Endothelial cell of umbilical vein (primary cell): ENCODE results near the gene RIC8B. TPM values are rescaled to one million over a fixed set of nuclear protein-coding genes. Genes with fewer than 3 reads are reported as not detected.

Source experiments
- BruUV-seq: library from RNA; stranded (reverse); fragments of 400-500 nt; replicated peaks from 2 replicates; lab custom pipeline; 2021; lab: Mats Ljungman, UMichigan
- CTCF ChIA-PET: fragments of 300-600, 350-600 bp; sonication (Branson Sonifier 250); formaldehyde crosslinking; loops from one replicate; lab custom pipeline; 2021; ENCODE audit warnings: antibody characterized with exemption, inconsistent platforms; lab: Charles Lee
- POLR2A ChIA-PET: fragments of 300-600, 350-600 bp; sonication (Branson Sonifier 250); formaldehyde crosslinking; loops from one replicate; lab custom pipeline; 2021; ENCODE audit warnings: antibody characterized with exemption, inconsistent platforms; lab: Charles Lee
- DNase-seq: peaks from one replicate; pipeline ENCODE4 v3.0.0-alpha.2; 2011; ENCODE audit warnings: low read depth, low spot score
- FAIRE-seq: peaks from 2 replicates; lab custom pipeline; 2011; peaks lifted over from hg19 to GRCh38; lab: Jason Lieb, UNC
- H2AFZ ChIP-seq: 2 replicates; pipeline ENCODE4 v1.6.0; 2012; ENCODE audit warnings: low read depth, low read length, control low read depth, inconsistent platforms
- H3K27ac ChIP-seq: 2 replicates; pipeline ENCODE4 v1.5.1; 2011; ENCODE audit warnings: low read depth, mild to moderate bottlenecking, control low read depth, low read length, moderate library complexity; ENCODE audit not compliant: insufficient read depth
- H3K27me3 ChIP-seq, 2 experiments: 2 replicates each; pipeline versions ENCODE4 v1.6.0 to v1.6.1; 2011; ENCODE audit warnings: low read length in 2 of 2, mixed read lengths in 1 of 2; ENCODE audit not compliant: control insufficient read depth in 2 of 2, insufficient read depth in 2 of 2
- H3K36me3 ChIP-seq, 2 experiments: 2 replicates in 1 of 2; 3 replicates in 1 of 2; pipeline ENCODE4 v1.5.1; 2011; ENCODE audit warnings: low read length in 2 of 2, mild to moderate bottlenecking in 1 of 2, moderate library complexity in 1 of 2; ENCODE audit not compliant: control insufficient read depth in 2 of 2, insufficient read depth in 2 of 2; ENCODE audit errors: extremely low read depth in 1 of 2
- H3K4me1 ChIP-seq: 3 replicates; pipeline ENCODE4 v1.5.1; 2011; ENCODE audit warnings: mild to moderate bottlenecking, low read length; ENCODE audit not compliant: control insufficient read depth, insufficient read depth; ENCODE audit errors: extremely low read depth
- H3K4me2 ChIP-seq: 2 replicates; pipeline ENCODE4 v1.6.1; 2011; ENCODE audit warnings: low read length, control low read depth, mixed read lengths; ENCODE audit not compliant: insufficient read depth
- H3K4me3 ChIP-seq, 3 experiments: fragments of 200-600 bp in 1 of 3; sonication (generic), shearing (Covaris generic) in 1 of 3; replicated peaks in 1 of 3; 2 replicates each; pipeline ENCODE4 v1.5.1; 2011 to 2016; ENCODE audit warnings: control low read depth in 3 of 3, low read length in 3 of 3, mild to moderate bottlenecking in 2 of 3, inconsistent platforms in 1 of 3, low read depth in 1 of 3, moderate library complexity in 1 of 3; ENCODE audit not compliant: insufficient read depth in 1 of 3
- H3K79me2 ChIP-seq: 2 replicates; pipeline ENCODE4 v1.6.0; 2012; ENCODE audit warnings: low read length, inconsistent platforms; ENCODE audit not compliant: control insufficient read depth, insufficient read depth
- H3K9ac ChIP-seq: replicated peaks from 2 replicates; pipeline ENCODE3; 2011; ENCODE audit warnings: low read length, control low read depth; ENCODE audit not compliant: insufficient read depth; ENCODE audit errors: extremely low read depth
- H3K9me1 ChIP-seq: replicated peaks from 3 replicates; pipeline ENCODE4 v1.6.0; 2011; ENCODE audit warnings: mild to moderate bottlenecking, low read length; ENCODE audit not compliant: control insufficient read depth, insufficient read depth; ENCODE audit errors: extremely low read depth
- H3K9me3 ChIP-seq: replicated peaks from 2 replicates; pipeline ENCODE4 v1.5.1; 2012; ENCODE audit warnings: low read length, inconsistent platforms; ENCODE audit not compliant: control insufficient read depth, insufficient read depth
- H4K20me1 ChIP-seq: replicated peaks from 2 replicates; pipeline ENCODE3; 2011; ENCODE audit warnings: mild to moderate bottlenecking, low read length; ENCODE audit not compliant: control insufficient read depth, insufficient read depth; ENCODE audit errors: extremely low read depth
- CTCF ChIP-seq, 2 donors: IDR thresholded peaks; 1 replicate in 1 of 2; 2 replicates in 1 of 2; pipeline ENCODE4 v1.5.1; 2011; ENCODE audit warnings: low read length in 2 of 2, mild to moderate bottlenecking in 2 of 2, moderate library complexity in 2 of 2, control low read depth in 1 of 2, inconsistent platforms in 1 of 2, low read depth in 1 of 2; ENCODE audit not compliant: insufficient read depth in 1 of 2; ENCODE audit errors: extremely low read depth in 1 of 2
- EZH2 ChIP-seq: IDR thresholded peaks from 2 replicates; pipeline ENCODE4 v1.6.1; 2012; ENCODE audit warnings: borderline replicate concordance, low read depth, mild to moderate bottlenecking, moderate library complexity, low read length, inconsistent platforms; ENCODE audit not compliant: severe bottlenecking
- FOS ChIP-seq: IDR thresholded peaks from 2 replicates; pipeline ENCODE4 v1.6.1; 2011; ENCODE audit warnings: mild to moderate bottlenecking, low read length, moderate library complexity, borderline replicate concordance; ENCODE audit not compliant: insufficient read depth
- MAX ChIP-seq: IDR thresholded peaks from 2 replicates; pipeline ENCODE4 v1.6.1; 2011; ENCODE audit not compliant: insufficient read depth, insufficient read length
- MYC ChIP-seq: IDR thresholded peaks from one replicate; pipeline ENCODE4 v1.6.1; 2011; ENCODE audit warnings: mild to moderate bottlenecking, low read depth, low read length
- POLR2A ChIP-seq: IDR thresholded peaks from 2 replicates; pipeline ENCODE4 v1.6.1; 2012; ENCODE audit warnings: low read depth, mild to moderate bottlenecking, control low read depth, low read length
- dilution Hi-C: fragments of 300-500 bp; cut with MboI; formaldehyde crosslinking; loops from one replicate; pipeline ENCODE4 v1.15.0; 2019; ENCODE audit warnings: low sequenced_read_pairs; ENCODE audit not compliant: extremely low pct_ligation_motif_present
- intact Hi-C: fragments of 100-400 bp; cut with micrococcal nuclease; formaldehyde crosslinking; loops from one replicate; pipeline ENCODE4 v1.10.0; 2022
- polyA plus RNA-seq, 4 experiments: library from polyadenylated mRNA; depleted of rRNA in 3 of 4; stranded (reverse) in 3 of 4; unstranded in 1 of 4; fragments of >200 nt; gene quantifications; 2 replicates each; pipeline versions ENCODE4 v1.2.1 to v1.2.3, GENCODE V29; 2011 to 2012; ENCODE audit warnings: missing spikeins in 1 of 4
- total RNA-seq: library from RNA; stranded (reverse); gene quantifications from 2 replicates; pipeline ENCODE4 v1.2.3, GENCODE V29; 2021

RIC8B gene
- total and polyA plus RNA-seq, 2 donors (not counting 3 experiments of a cell fraction or from before 2014, with no cell fraction given), result 4.1 to 13.7 TPM

GRCh38 chr12:106757623-106758348, 16.7 kb upstream of the RIC8B start:
- Histone ChIP-seq H3K36me3 (no peaks in the 10 kb centered on the region), H2AFZ (no peak overlapping the region), H3K79me2 (no peaks in the 10 kb centered on the region), H3K27ac (no peak overlapping the region), H3K4me2 (no peak overlapping the region), H4K20me1 (no peaks in the 10 kb centered on the region), H3K9me1 (no peaks in the 10 kb centered on the region), H3K4me3 (no peak overlapping the region), H3K27me3 (peaks cover 0 to 2% of the 10 kb centered on the region in 2 experiments), H3K4me1 (no peaks in the 10 kb centered on the region), H3K9ac (no peak overlapping the region), H3K9me3 (no peaks in the 10 kb centered on the region)
- CTCF ChIA-PET, result interaction anchor here (0.5 to 2.9 kb wide), 3 partner anchors 9 to 23 kb away, joined by 3 to 11 read pairs (median 3); no protein-coding TSS in a partner anchor
- POLR2A ChIA-PET, result no interaction called here
- intact Hi-C loops (no loop called here), dilution Hi-C loops (no loop called here)
- no peak for TF ChIP-seq CTCF (IDR thresholded peaks at IDR 0.05; ENCODE audit: extremely low read depth in 1 of 2, insufficient read depth in 1 of 2, low read depth in 1 of 2, low read length in 2 of 2)
- no peak for TF ChIP-seq EZH2
- TF ChIP-seq POLR2A, result no peak
- no peak for TF ChIP-seq FOS
- no peak for TF ChIP-seq MYC
- no peak for TF ChIP-seq MAX
- BruUV-seq, result no TSS peak
- FAIRE-seq, result no peak
- DNase-seq, result no peak
